A673 (cell line): ENCODE measurements around the gene MED12L. TPM values are rescaled to one million over a fixed set of nuclear protein-coding genes. Genes with fewer than 3 reads are reported as not detected.

ENCODE experiments used
- BruUV-seq: library from RNA; stranded (reverse); fragments of 400-500 nt; replicated peaks from 2 replicates; lab custom pipeline; 2021; lab: Mats Ljungman, UMichigan
- CTCF ChIA-PET: fragments of 300-600 bp; sonication (Branson Sonifier 250); formaldehyde crosslinking; loops from one replicate; lab custom pipeline; 2022; ENCODE audit warnings: antibody characterized with exemption; lab: Charles Lee
- POLR2A ChIA-PET: fragments of 300-600 bp; sonication (Branson Sonifier 250); formaldehyde crosslinking; loops from one replicate; lab custom pipeline; 2022; ENCODE audit warnings: antibody characterized with exemption; ENCODE audit not compliant: low non-redundant PET; lab: Charles Lee
- DNase-seq: peaks from one replicate; pipeline ENCODE4 v3.0.0-alpha.2; 2015; ENCODE audit warnings: low spot score
- H3K27ac ChIP-seq: fragments of 200-600 bp; sonication (generic); 2 replicates; pipeline ENCODE4 v1.5.1; 2016; ENCODE audit warnings: mixed run types, low read depth, mild to moderate bottlenecking, mixed read lengths, antibody characterized with exemption, low read length; ENCODE audit not compliant: poor library complexity, severe bottlenecking
- H3K27me3 ChIP-seq: fragments of 200-600 bp; sonication (generic); replicated peaks from 2 replicates; pipeline ENCODE4 v1.6.1; 2017; ENCODE audit warnings: mixed run types, low read depth, mild to moderate bottlenecking, mixed read lengths, antibody characterized with exemption, low read length; ENCODE audit not compliant: insufficient read depth, poor library complexity
- H3K36me3 ChIP-seq: fragments of 200-600 bp; sonication (generic); 2 replicates; pipeline ENCODE4 v1.6.1; 2016; ENCODE audit warnings: mixed run types, mild to moderate bottlenecking, mixed read lengths, antibody characterized with exemption, low read length; ENCODE audit not compliant: insufficient read depth, poor library complexity, severe bottlenecking
- H3K4me1 ChIP-seq: fragments of 200-600 bp; sonication (generic); 2 replicates; pipeline ENCODE4 v1.6.1; 2017; ENCODE audit warnings: mixed run types, mild to moderate bottlenecking, mixed read lengths, antibody characterized with exemption, low read length; ENCODE audit not compliant: insufficient read depth, poor library complexity, severe bottlenecking
- H3K4me3 ChIP-seq: fragments of 200-600 bp; sonication (generic); 2 replicates; pipeline ENCODE4 v1.5.1; 2016; ENCODE audit warnings: low read depth, mixed run types, mild to moderate bottlenecking, mixed read lengths, low read length; ENCODE audit not compliant: poor library complexity, severe bottlenecking
- H3K9me3 ChIP-seq: fragments of 200-600 bp; sonication (generic); 2 replicates; pipeline ENCODE4 v1.6.1; 2016; ENCODE audit warnings: mixed run types, low read depth, mild to moderate bottlenecking, mixed read lengths, antibody characterized with exemption, low read length; ENCODE audit not compliant: poor library complexity, severe bottlenecking
- CTCF ChIP-seq: fragments of 300-800, 200-600 bp; sonication (generic); conservative IDR thresholded peaks from 2 replicates; pipeline ENCODE4 v1.5.1; 2017; ENCODE audit warnings: low read depth, mild to moderate bottlenecking, antibody characterized with exemption, low read length, moderate library complexity, mixed read lengths
- EZH2 ChIP-seq: fragments of 200-600 bp; sonication (generic); IDR thresholded peaks from 2 replicates; pipeline ENCODE4 v1.6.1; 2017; ENCODE audit warnings: borderline replicate concordance, low read depth, mild to moderate bottlenecking, mixed read lengths, antibody characterized with exemption, low read length; ENCODE audit not compliant: poor library complexity, severe bottlenecking
- intact Hi-C: fragments of 100-400 bp; cut with micrococcal nuclease; formaldehyde crosslinking; loops from one replicate; pipeline ENCODE4 v1.10.0; 2022; ENCODE audit not compliant: unreplicated experiment
- total RNA-seq: library from RNA; stranded (reverse); gene quantifications from 2 replicates; pipeline ENCODE4 v1.2.3, GENCODE V29; 2021

The MED12L gene
- total RNA-seq, 1 experiment from 2014 or later: 0.71 TPM

- TF ChIP-seq EZH2: no peak
- TF ChIP-seq CTCF: no peak
- CTCF ChIA-PET: no interaction called here
- no peak for DNase-seq
- Histone ChIP-seq H3K4me3 (no peak overlapping the region), H3K27ac (no peak overlapping the region), H3K36me3 (no peaks in the 10 kb centered on the region), H3K9me3 (no peaks in the 10 kb centered on the region), H3K27me3 (no peaks in the 10 kb centered on the region), H3K4me1 (peaks cover 6% of the 10 kb centered on the region)
- BruUV-seq: no TSS peak
- intact Hi-C loops: no loop called here
- POLR2A ChIA-PET: interaction anchor here (0.5 kb wide), 1 partner anchor 528 kb away, joined by 3 read pairs; no protein-coding TSS in a partner anchor
Measured at GRCh38 chr3:151398895-151399294, 313.4 kb downstream of the MED12L start.

GRCh38 chr3:151400341-151400740 is 314.9 kb downstream of the MED12L start:
- DNase-seq: no peak
- intact Hi-C loops: no loop called here
- H3K27ac ChIP-seq: no peak overlapping the region
- no peaks in the 10 kb centered on the region for H3K27me3 ChIP-seq
- no peak overlapping the region for H3K4me3 ChIP-seq
- H3K9me3 ChIP-seq: no peaks in the 10 kb centered on the region
- ChIA-PET CTCF (no interaction called here), POLR2A (no interaction called here)
- TF ChIP-seq EZH2 (no peak), CTCF (no peak)
- no peaks in the 10 kb centered on the region for H3K4me1 ChIP-seq
- H3K36me3 ChIP-seq: no peaks in the 10 kb centered on the region
- BruUV-seq: no TSS peak

GRCh38 chr3:151402349-151402748 is 316.9 kb downstream of the MED12L start:
- no TSS peak for BruUV-seq
- CTCF ChIA-PET: no interaction called here
- POLR2A ChIA-PET: no interaction called here
- TF ChIP-seq EZH2 (no peak), CTCF (no peak)
- Histone ChIP-seq H3K36me3 (no peaks in the 10 kb centered on the region), H3K27me3 (no peaks in the 10 kb centered on the region), H3K4me3 (no peak overlapping the region), H3K9me3 (no peaks in the 10 kb centered on the region), H3K4me1 (no peaks in the 10 kb centered on the region), H3K27ac (no peak overlapping the region)
- intact Hi-C loops: no loop called here
- DNase-seq: no peak
